Measurements from ENCODE around the gene CRLF2. TPM values are rescaled to one million over a fixed set of nuclear protein-coding genes. Genes with fewer than 3 reads are reported as not detected.

CRLF2 gene
- total RNA-seq, 1 experiment from 2014 or later: 0.76 TPM

DNA sequence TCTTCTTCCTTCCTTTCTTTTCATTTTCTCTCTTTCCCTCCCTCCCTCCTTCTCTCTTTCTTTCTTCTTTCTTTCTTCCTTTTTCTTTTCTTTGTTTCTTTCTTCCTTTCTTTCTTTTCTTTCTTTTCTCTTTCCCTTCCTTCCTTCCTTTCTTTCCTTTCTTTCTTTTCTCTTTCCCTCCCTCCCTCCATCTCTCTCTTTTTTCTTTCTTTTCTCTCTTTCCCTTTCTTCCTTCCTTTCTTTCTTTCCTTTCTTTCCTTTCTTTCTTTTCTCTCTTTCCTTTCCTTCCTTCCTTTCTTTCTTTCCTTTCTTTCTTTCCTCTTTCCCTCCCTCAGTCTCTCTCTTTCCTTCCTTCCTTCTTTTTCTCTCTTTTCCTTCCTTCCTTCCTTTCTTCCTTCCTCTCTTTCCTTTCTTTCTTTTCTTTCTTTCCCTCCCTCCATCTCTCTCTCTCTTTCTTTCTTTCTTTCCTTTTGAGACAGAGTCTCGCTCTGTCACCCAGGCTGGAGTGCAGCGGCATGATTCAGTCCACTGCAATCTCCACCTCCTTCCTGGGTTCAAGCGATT lies 44.4 kb downstream of the CRLF2 start:
- no peaks in the 10 kb centered on the region for H3K9me2 ChIP-seq (ENCODE audit: insufficient read depth)
- no peak overlapping the region for H3K4me2 ChIP-seq
- no peaks in the 10 kb centered on the region for H3K36me3 ChIP-seq (ENCODE audit: low read depth)
- H2AFZ ChIP-seq: no peak overlapping the region
- no TSS peak for BruUV-seq (replicated peaks)
- H3K4me3 ChIP-seq: no peak overlapping the region
- H4K20me1 ChIP-seq (ENCODE audit: insufficient read depth): no peaks in the 10 kb centered on the region
- TF ChIP-seq, protein P1, sequence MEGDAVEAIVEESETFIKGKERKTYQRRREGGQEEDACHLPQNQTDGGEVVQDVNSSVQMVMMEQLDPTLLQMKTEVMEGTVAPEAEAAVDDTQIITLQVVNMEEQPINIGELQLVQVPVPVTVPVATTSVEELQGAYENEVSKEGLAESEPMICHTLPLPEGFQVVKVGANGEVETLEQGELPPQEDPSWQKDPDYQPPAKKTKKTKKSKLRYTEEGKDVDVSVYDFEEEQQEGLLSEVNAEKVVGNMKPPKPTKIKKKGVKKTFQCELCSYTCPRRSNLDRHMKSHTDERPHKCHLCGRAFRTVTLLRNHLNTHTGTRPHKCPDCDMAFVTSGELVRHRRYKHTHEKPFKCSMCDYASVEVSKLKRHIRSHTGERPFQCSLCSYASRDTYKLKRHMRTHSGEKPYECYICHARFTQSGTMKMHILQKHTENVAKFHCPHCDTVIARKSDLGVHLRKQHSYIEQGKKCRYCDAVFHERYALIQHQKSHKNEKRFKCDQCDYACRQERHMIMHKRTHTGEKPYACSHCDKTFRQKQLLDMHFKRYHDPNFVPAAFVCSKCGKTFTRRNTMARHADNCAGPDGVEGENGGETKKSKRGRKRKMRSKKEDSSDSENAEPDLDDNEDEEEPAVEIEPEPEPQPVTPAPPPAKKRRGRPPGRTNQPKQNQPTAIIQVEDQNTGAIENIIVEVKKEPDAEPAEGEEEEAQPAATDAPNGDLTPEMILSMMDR (conservative IDR thresholded peaks at IDR 0.05): no peak
- TF ChIP-seq EZH2 (IDR thresholded peaks at IDR 0.05; ENCODE audit: low read depth): no peak
- H3F3A ChIP-seq (ENCODE audit: insufficient read depth, low read depth): peaks cover 10% of the 10 kb centered on the region; the same call in 1 of the 2 replicates
- no peaks in the 10 kb centered on the region for H3K9me3 ChIP-seq (ENCODE audit: insufficient read depth, low read depth)
- no peaks in the 10 kb centered on the region for H3K4me1 ChIP-seq (replicated peaks; ENCODE audit: insufficient read depth)
- no peak for DNase-seq
- CTCF ChIA-PET: no interaction called here
- no peak overlapping the region for H3K27ac ChIP-seq
- no peaks in the 10 kb centered on the region for H3K79me2 ChIP-seq (ENCODE audit: low read depth)
- no peaks in the 10 kb centered on the region for H3K27me3 ChIP-seq (ENCODE audit: insufficient read depth, low read depth)
- intact Hi-C loops (cut with micrococcal nuclease; ENCODE audit: unreplicated experiment): no loop called here
- POLR2A ChIA-PET (ENCODE audit: unreplicated experiment): no interaction called here

DNA sequence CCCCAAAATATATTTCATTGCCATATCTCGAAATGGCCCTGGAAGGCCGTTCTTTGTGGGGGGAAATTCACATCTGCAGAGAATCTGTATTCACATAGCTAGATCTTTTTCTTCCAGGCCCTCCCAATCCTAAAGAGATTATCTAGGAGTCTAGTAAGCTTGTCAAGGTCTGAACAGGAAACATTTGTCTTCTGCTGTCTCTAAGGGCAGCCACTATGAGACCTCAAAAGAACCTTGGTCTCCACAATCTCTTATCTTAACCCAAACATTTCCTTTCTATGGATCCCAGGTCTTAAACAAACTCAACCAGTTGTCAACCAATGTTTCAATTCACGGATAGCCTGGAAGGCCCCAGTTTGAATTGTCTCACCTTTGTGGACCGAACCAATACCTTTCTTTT lies 45.0 kb downstream of the CRLF2 start:
- H3K27ac ChIP-seq: no peak overlapping the region
- POLR2A ChIA-PET (ENCODE audit: unreplicated experiment): no interaction called here
- no peak overlapping the region for H2AFZ ChIP-seq
- H3K4me3 ChIP-seq: no peak overlapping the region
- peaks cover 10% of the 10 kb centered on the region; the same call in 1 of the 2 replicates for H3F3A ChIP-seq (ENCODE audit: insufficient read depth, low read depth)
- no peaks in the 10 kb centered on the region for H4K20me1 ChIP-seq (ENCODE audit: insufficient read depth)
- H3K9me2 ChIP-seq (ENCODE audit: insufficient read depth): no peaks in the 10 kb centered on the region
- H3K4me1 ChIP-seq (replicated peaks; ENCODE audit: insufficient read depth): no peaks in the 10 kb centered on the region
- CTCF ChIA-PET: no interaction called here
- no peaks in the 10 kb centered on the region for H3K9me3 ChIP-seq (ENCODE audit: insufficient read depth, low read depth)
- TF ChIP-seq EZH2 (IDR thresholded peaks at IDR 0.05; ENCODE audit: low read depth): no peak
- TF ChIP-seq, protein P1 (conservative IDR thresholded peaks at IDR 0.05): no peak
- BruUV-seq (replicated peaks): no TSS peak
- no peaks in the 10 kb centered on the region for H3K79me2 ChIP-seq (ENCODE audit: low read depth)
- no peak overlapping the region for H3K4me2 ChIP-seq
- H3K27me3 ChIP-seq (ENCODE audit: insufficient read depth, low read depth): no peaks in the 10 kb centered on the region
- intact Hi-C loops (cut with micrococcal nuclease; ENCODE audit: unreplicated experiment): no loop called here
- no peak for DNase-seq
- no peaks in the 10 kb centered on the region for H3K36me3 ChIP-seq (ENCODE audit: low read depth)

DNA sequence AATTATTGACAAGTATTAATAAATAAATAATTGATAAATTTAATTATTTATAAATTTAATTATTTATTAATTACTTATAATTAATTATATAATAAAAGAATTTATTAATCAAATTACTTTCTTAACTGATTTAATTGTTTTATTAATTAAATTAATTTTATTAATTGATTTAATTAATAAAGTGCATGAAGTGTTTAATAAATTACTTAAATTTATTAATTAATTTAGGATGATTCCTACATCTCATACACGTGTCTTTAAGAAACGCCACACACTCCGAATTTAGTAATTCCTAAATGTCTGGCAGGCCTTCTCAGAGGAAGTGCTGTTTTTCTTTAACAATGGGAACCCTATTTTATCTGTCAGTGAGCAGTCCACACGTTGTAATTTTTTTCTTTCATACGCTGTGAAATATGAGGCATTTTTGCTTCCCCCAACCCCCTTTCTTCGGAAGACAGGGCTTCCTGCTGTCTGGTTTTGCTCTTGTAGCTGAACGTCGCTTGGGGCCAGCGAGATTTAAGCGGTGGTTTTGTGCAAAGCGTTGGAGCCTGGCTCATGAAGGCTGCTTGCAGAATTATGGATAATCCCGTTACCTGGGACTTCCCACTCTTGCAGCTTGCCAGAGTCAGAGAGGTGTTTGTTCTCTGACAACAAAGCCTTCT lies 46.8 kb downstream of the CRLF2 start:
- Histone ChIP-seq H4K20me1 (ENCODE audit: insufficient read depth) (no peaks in the 10 kb centered on the region), H3K79me2 (ENCODE audit: low read depth) (no peaks in the 10 kb centered on the region), H3F3A (ENCODE audit: insufficient read depth, low read depth) (peaks cover 10% of the 10 kb centered on the region; the same call in 1 of the 2 replicates), H3K27me3 (ENCODE audit: insufficient read depth, low read depth) (no peaks in the 10 kb centered on the region), H2AFZ (no peak overlapping the region), H3K36me3 (ENCODE audit: low read depth) (no peaks in the 10 kb centered on the region), H3K4me1 (replicated peaks; ENCODE audit: insufficient read depth) (no peaks in the 10 kb centered on the region), H3K4me3 (no peak overlapping the region), H3K9me2 (ENCODE audit: insufficient read depth) (no peaks in the 10 kb centered on the region), H3K4me2 (no peak overlapping the region), H3K27ac (no peak overlapping the region), H3K9me3 (ENCODE audit: insufficient read depth, low read depth) (no peaks in the 10 kb centered on the region)
- POLR2A ChIA-PET (ENCODE audit: unreplicated experiment): no interaction called here
- intact Hi-C loops (cut with micrococcal nuclease; ENCODE audit: unreplicated experiment): no loop called here
- CTCF ChIA-PET: no interaction called here
- no TSS peak for BruUV-seq (replicated peaks)
- TF ChIP-seq, protein P1 (conservative IDR thresholded peaks at IDR 0.05): no peak
- no peak for TF ChIP-seq EZH2 (IDR thresholded peaks at IDR 0.05; ENCODE audit: low read depth)
- DNase-seq: no peak

Measured in PC-9 (cell line).